Activated T-helper 9 cell treated with anti-CD3 and anti-CD28 coated beads, Interleukin-2, amount 50 U/mL, for 16 hours (primary cell): ENCODE results near the gene CRHBP.
"Not testable (repeated sequence)": the region's sequence is repeated elsewhere in the genome, so short reads cannot be mapped to it uniquely, and the experiment has no call there.

ENCODE experiments used
- DNase-seq: peaks from one replicate; pipeline ENCODE4 v3.0.0-alpha.2; 2020; ENCODE audit warnings: low read depth

CRHBP gene, protein sequence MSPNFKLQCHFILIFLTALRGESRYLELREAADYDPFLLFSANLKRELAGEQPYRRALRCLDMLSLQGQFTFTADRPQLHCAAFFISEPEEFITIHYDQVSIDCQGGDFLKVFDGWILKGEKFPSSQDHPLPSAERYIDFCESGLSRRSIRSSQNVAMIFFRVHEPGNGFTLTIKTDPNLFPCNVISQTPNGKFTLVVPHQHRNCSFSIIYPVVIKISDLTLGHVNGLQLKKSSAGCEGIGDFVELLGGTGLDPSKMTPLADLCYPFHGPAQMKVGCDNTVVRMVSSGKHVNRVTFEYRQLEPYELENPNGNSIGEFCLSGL

GRCh38 chr5:76952795-76953536 lies at the start of gene CRHBP:
Gene CRHBP (plus strand): TSS chr5:76953045. CDS start chr5:76953135, 90 bp downstream.
- no peak for DNase-seq

GRCh38 chr5:76908166-76908565 lies 44.7 kb upstream of the CRHBP start:
- no peak for DNase-seq

- not testable (repeated sequence) for DNase-seq
Observed at GRCh38 chr5:76910344-76910933, 42.4 kb upstream of the CRHBP start.

DNA sequence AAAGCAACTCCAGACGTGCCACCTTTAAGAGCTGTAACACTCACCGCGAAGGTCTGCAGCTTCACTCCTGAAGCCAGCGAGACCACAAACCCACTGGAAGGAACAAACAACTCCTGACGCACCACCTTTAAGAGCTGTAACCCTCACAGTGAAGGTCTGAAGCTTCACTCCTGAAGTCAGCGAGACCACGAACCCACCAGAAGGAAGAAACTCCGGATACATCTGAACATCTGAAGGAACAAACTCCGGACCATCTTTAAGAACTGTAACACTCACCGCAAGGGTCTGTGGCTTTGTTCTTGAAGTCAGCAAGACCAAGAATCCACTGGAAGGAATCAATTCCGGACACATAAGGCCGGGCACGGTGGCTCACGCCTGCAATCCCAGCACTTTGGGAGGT lies 38.2 kb upstream of the CRHBP start:
- DNase-seq, result not testable (repeated sequence)

GRCh38 chr5:76918539-76918938 lies 34.3 kb upstream of the CRHBP start:
- no peak for DNase-seq

DNA sequence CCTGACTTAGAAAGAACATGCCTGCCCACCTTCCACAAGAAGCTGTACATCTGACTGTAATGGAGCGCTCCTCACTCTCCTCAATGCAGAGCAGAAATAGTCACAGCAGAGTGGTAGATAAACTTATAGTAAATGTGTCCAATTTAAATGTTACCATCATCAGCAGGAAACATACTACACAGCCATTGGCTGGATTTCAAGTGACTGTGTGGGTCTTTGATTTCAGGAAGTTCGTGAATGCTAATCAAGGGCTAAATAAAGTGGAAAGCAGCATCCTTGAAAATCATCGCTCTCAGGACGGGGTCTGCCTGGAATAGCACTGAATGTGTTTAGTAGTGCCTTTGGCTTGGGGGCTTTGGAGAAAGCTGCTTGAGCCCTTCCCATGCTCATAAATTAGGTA lies 32.4 kb upstream of the CRHBP start:
- no peak for DNase-seq

- DNase-seq, result no peak
Observed at GRCh38 chr5:76926329-76927105, 26.3 kb upstream of the CRHBP start.

GRCh38 chr5:76927961-76928360 lies 24.9 kb upstream of the CRHBP start:
- DNase-seq, result no peak

DNA sequence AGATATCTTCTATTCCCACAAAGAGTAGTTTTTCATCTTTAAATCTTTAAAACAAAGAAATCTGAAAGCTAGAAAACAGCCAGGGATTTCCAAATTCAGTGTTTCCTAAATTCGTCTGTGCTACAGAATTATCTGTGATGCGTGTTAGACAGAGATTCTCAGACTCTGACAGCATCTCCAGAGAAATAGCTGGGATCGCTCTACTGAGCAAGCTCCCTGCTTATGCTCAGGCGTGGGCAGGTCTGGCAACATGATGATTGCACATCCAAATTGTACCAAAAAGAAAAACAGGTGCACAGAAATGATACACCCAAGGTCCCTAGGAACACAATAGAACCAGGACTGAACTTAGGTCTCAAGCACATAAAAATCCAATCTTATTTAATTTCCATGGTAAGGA lies 22.8 kb upstream of the CRHBP start:
- no peak for DNase-seq

DNA sequence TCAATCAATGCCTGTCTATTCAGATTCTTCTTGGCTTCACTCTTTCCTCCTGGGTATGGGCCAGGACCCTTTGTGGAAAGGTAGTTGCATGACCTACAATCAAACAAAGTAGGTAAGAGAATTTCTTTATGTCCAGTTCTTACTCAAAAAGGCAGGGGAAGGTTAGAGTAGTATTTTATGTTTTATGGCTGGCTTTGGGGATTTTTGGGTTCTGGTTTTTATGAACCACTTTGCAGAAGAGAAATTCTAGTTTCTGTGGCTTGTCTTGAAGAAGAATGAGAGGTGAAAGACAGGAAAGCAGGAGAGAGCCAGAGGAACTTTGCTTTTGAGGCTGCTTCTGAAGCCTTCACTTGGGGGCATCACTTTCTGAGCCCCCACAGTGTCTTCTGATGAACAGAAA lies 14.7 kb upstream of the CRHBP start:
- no peak for DNase-seq

GRCh38 chr5:76941000-76941399 lies 11.8 kb upstream of the CRHBP start:
- DNase-seq, result no peak

- DNase-seq, result no peak
Observed at GRCh38 chr5:76941442-76941841, 11.4 kb upstream of the CRHBP start.

GRCh38 chr5:76942581-76942980 lies 10.3 kb upstream of the CRHBP start:
- DNase-seq, result no peak

DNA sequence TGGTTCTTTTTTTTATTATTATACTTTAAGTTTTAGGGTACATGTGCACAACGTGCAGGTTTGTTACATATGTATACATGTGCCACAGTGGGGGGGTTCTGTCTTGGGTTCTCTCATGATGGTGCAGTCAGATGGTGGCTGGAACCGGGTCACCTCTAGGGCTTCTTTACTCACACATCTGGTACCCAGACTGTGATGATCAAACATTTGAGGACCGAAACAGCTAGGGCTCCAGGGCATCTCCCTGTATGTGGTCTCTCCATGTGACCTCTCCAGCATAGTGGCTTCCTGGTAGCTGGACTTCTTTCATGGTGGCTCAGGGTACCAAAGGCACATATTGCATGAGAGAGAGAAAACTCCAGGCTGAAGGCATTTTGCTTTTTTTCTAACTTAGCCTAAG lies 9.8 kb upstream of the CRHBP start:
- DNase-seq, result no peak

DNA sequence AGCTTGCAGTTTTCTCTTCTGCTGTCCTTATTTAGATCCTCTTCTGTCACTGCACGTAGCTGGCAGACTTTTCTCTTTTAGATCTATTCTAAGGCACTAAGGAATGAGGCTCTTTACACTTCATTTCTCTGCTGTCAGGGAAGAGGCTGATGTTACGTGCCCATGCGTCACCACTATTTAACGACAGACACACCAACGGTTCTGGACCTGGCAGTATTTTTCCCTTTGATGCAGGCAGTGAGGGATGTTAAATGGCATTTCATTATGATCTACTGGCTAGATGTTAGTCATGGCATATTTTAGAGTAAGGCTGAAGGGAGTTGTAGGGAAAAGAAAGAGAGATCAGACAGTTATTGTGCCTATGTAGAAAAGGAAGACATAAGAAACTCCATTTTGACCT lies 8.2 kb upstream of the CRHBP start:
- DNase-seq, result no peak

DNA sequence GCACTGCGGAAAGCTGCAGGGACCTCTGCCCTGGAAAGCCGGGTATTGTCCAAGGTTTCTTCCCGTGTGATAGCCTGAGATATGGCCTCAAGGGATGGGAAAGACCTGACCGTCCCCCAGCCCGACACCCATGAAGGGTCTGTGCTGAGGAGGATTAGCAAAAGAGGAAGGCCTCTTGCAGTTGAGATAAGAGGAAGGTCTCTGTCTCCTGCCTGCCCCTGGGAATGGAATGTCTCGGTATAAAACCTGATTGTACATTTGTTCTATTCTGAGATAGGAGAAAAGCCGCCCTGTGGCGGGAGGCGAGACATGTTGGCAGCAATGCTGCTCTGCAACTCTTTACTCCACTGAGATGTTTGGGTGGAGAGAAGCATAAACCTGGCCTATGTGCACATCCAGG lies 7.6 kb upstream of the CRHBP start:
- not testable (repeated sequence) for DNase-seq

DNA sequence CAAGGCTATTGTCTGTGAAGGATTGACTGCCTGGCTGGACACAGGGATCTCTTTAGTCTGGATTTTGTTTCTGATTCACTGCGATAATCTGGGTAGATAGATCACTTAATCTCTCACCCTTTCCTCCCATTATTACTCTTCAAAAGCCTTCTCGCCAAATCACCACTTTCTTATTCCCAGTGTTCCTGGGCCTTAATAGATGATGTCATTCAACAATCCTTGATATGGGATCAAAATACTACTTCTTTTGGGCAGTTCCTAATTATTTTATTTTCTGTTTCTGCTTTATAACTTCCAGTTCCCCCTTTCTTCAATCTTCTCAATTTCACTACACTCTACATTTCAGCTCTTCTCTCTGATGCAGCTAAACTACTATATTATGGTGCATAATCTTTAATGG lies 6.8 kb upstream of the CRHBP start:
- DNase-seq, result no peak

- no peak for DNase-seq
Observed at GRCh38 chr5:76947082-76947503, 5.8 kb upstream of the CRHBP start.

DNA sequence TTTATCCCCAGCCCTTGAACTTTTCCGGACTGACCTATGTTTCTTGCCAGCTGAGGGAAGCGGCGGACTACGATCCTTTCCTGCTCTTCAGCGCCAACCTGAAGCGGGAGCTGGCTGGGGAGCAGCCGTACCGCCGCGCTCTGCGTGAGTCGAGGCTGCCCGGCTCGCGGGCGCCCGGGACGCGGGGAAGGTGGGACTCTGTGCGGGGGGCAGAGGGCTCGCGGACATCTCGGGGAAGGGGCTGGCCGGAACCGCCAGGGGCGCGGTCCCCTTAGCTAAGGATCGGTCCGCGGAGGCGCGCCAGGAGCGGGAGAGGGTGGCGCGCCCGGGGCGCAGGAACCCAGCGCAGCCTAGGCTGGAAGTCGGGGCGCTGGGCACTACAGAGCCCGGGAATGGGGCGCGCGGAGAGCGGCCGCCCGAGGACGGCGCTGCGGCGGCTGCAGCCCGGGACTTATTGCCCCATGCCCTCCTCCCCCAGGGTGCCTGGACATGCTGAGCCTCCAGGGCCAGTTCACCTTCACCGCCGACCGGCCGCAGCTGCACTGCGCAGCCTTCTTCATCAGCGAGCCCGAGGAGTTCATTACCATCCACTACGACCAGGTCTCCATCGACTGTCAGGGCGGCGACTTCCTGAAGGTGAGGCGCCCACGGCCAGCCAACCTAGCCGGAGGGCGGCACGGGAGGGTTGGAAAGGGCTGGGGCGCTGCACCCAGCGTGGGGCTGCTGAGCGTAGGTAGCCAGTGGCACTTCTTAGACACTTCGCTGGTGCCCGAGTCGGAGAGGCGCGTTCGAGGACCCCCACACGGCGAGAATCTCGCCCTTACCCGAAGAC lies 922 bp downstream of the CRHBP start:
- no peak for DNase-seq

DNA sequence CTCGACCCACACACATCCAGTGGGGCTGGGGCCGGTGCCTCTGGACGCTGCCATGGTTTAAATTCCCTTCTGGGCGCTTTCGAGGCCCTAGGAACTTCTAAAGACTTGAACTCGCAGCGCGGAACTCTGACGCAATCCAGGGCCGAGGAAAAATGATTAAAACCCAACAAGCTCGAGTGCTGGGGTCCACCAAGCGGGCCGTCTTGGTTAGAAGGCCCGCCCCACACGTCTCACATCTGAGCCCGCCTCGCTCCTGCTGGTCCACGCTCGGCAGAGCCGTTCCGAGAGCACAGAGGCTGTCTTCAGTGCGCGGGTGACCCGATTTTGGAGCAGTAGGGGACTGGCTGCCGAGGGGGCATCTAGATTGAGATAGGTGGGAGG lies 1.5 kb downstream of the CRHBP start:
- DNase-seq, result no peak

GRCh38 chr5:76956033-76956432 lies 3.2 kb downstream of the CRHBP start:
- DNase-seq, result no peak
